Activated CD4-positive, alpha-beta T cell treated with anti-CD3 and anti-CD28 coated beads for 4 hours (primary cell): ENCODE results near the gene ZNF277.

Experiments
- DNase-seq, 2 donors: peaks; one replicate each; pipeline ENCODE4 v3.0.0-alpha.2; 2020

ZNF277 gene

GRCh38 chr7:112206238-112206990 lies at the start of gene ZNF277, which contains the start of gene DOCK4:
ZNF277 (plus strand) TSS chr7:112206695; CDS start chr7:112206717, 22 bp downstream.
DOCK4 (minus strand) TSS chr7:112206399; CDS start chr7:112206138, 261 bp downstream.
- DNase-seq = peak; percentile 99 to 100

GRCh38 chr7:112157072-112157471 lies 49.4 kb upstream of the ZNF277 start:
- DNase-seq = no peak

GRCh38 chr7:112159351-112159750 lies 47.1 kb upstream of the ZNF277 start:
- no peak for DNase-seq

GRCh38 chr7:112160130-112160770 lies 46.2 kb upstream of the ZNF277 start:
- DNase-seq = no peak

- no peak for DNase-seq
Measured at GRCh38 chr7:112160771-112161150, 45.7 kb upstream of the ZNF277 start.

GRCh38 chr7:112161253-112162141 lies 45.0 kb upstream of the ZNF277 start:
- no peak for DNase-seq

- DNase-seq = no peak
Measured at GRCh38 chr7:112162142-112162766, 44.2 kb upstream of the ZNF277 start.

- no peak for DNase-seq
Measured at GRCh38 chr7:112162784-112163506, 43.5 kb upstream of the ZNF277 start.

GRCh38 chr7:112167147-112167546 lies 39.3 kb upstream of the ZNF277 start:
- DNase-seq = no peak

- no peak for DNase-seq
Measured at GRCh38 chr7:112168915-112169314, 37.6 kb upstream of the ZNF277 start.

GRCh38 chr7:112171673-112172072 lies 34.8 kb upstream of the ZNF277 start:
- no peak for DNase-seq

GRCh38 chr7:112172870-112173567 lies 33.5 kb upstream of the ZNF277 start:
- no peak for DNase-seq

- no peak for DNase-seq
Measured at GRCh38 chr7:112173568-112173905, 33.0 kb upstream of the ZNF277 start.

- no peak for DNase-seq
Measured at GRCh38 chr7:112174192-112174591, 32.3 kb upstream of the ZNF277 start.

GRCh38 chr7:112176241-112176640 lies 30.3 kb upstream of the ZNF277 start:
- DNase-seq = no peak

GRCh38 chr7:112176693-112177415 lies 29.6 kb upstream of the ZNF277 start:
- DNase-seq = no peak

- DNase-seq = no peak
Measured at GRCh38 chr7:112180223-112180622, 26.3 kb upstream of the ZNF277 start.

GRCh38 chr7:112182749-112183148 lies 23.7 kb upstream of the ZNF277 start:
- DNase-seq = no peak

- no peak for DNase-seq
Measured at GRCh38 chr7:112183266-112183665, 23.2 kb upstream of the ZNF277 start.

- DNase-seq = no peak
Measured at GRCh38 chr7:112184455-112184854, 22.0 kb upstream of the ZNF277 start.
